Activated naive CD8-positive, alpha-beta T cell treated with anti-CD3 and anti-CD28 coated beads, Interleukin-2, amount 10 ng/mL, durations not matched to agents 7 days and 5 days (primary cell): ENCODE measurements around the gene CCND2. TPM values are rescaled to one million over a fixed set of nuclear protein-coding genes. Genes with fewer than 3 reads are reported as not detected.

ENCODE experiments used
- ATAC-seq: fragments of 150-1000 bp; cut with Tn5 transposase; one replicate; pipeline ENCODE4 v1.10.0; 2021; ENCODE audit warnings: low read depth, moderate library complexity
- POLR2A ChIA-PET: fragments of 350-600 bp; sonication (Branson Sonifier 250); formaldehyde crosslinking; loops from one replicate; lab custom pipeline; 2021; ENCODE audit warnings: antibody characterized with exemption; lab: Charles Lee
- DNase-seq: peaks from one replicate; pipeline ENCODE4 v3.0.0; 2021
- H3K27ac Mint-ChIP-seq: one replicate; pipeline ENCODE4 v1.8.0; 2022; ENCODE audit warnings: mild to moderate bottlenecking, mixed read lengths
- H3K27me3 Mint-ChIP-seq: one replicate; pipeline ENCODE4 v1.8.0; 2022; ENCODE audit warnings: mild to moderate bottlenecking, moderate library complexity, mixed read lengths
- H3K36me3 Mint-ChIP-seq: one replicate; pipeline ENCODE4 v1.8.0; 2021; ENCODE audit warnings: mild to moderate bottlenecking, mixed read lengths
- H3K4me1 Mint-ChIP-seq: one replicate; pipeline ENCODE4 v1.8.0; 2021; ENCODE audit warnings: mixed read lengths
- H3K4me3 Mint-ChIP-seq: one replicate; pipeline ENCODE4 v1.8.0; 2022; ENCODE audit warnings: mild to moderate bottlenecking, moderate library complexity, mixed read lengths
- H3K9me3 Mint-ChIP-seq: one replicate; pipeline ENCODE4 v1.8.0; 2021; ENCODE audit warnings: mixed read lengths
- total RNA-seq, 2 experiments: library from RNA; stranded (reverse); gene quantifications; one replicate each; pipeline ENCODE4 v1.2.3, GENCODE V29; 2021

The CCND2 gene
- 100 to 1,000 TPM; 417 to 438 TPM for total RNA-seq

DNA sequence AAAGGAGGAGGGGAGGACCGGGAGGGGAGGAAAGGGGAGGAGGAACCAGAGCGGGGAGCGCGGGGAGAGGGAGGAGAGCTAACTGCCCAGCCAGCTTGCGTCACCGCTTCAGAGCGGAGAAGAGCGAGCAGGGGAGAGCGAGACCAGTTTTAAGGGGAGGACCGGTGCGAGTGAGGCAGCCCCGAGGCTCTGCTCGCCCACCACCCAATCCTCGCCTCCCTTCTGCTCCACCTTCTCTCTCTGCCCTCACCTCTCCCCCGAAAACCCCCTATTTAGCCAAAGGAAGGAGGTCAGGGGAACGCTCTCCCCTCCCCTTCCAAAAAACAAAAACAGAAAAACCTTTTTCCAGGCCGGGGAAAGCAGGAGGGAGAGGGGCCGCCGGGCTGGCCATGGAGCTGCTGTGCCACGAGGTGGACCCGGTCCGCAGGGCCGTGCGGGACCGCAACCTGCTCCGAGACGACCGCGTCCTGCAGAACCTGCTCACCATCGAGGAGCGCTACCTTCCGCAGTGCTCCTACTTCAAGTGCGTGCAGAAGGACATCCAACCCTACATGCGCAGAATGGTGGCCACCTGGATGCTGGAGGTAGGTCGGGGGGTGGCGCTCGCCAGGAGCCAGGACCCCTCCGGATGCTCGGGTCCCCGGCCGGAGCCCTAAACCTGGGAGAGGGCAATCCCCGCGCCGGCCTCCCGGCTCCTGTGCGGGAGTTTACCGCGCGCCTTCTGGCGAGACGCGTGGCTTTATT is at the start of gene CCND2:
Gene CCND2 (plus strand): TSS at position 111 of the 744 bp plus-strand sequence. CDS start 279 bp downstream, at position 390.
- peak; percentile 20 for ATAC-seq
- peak; percentile 79 for DNase-seq
- POLR2A ChIA-PET = interaction anchor here (0.6 to 11.7 kb wide), 25 partner anchors 8 to 400 kb away, joined by 3 to 292 read pairs (median 5); partner anchors contain the start of gene PARP11
- peak within 1 kb of the TSS; percentile 90 for H3K4me3 Mint-ChIP-seq
- H3K36me3 Mint-ChIP-seq = peaks cover 40% of the 10 kb centered on the region
- H3K27ac Mint-ChIP-seq = peak within 1 kb of the TSS; percentile 99
- H3K9me3 Mint-ChIP-seq = no peaks in the 10 kb centered on the region
- H3K4me1 Mint-ChIP-seq = peaks cover 27% of the 10 kb centered on the region
- no peaks in the 10 kb centered on the region for H3K27me3 Mint-ChIP-seq

DNA sequence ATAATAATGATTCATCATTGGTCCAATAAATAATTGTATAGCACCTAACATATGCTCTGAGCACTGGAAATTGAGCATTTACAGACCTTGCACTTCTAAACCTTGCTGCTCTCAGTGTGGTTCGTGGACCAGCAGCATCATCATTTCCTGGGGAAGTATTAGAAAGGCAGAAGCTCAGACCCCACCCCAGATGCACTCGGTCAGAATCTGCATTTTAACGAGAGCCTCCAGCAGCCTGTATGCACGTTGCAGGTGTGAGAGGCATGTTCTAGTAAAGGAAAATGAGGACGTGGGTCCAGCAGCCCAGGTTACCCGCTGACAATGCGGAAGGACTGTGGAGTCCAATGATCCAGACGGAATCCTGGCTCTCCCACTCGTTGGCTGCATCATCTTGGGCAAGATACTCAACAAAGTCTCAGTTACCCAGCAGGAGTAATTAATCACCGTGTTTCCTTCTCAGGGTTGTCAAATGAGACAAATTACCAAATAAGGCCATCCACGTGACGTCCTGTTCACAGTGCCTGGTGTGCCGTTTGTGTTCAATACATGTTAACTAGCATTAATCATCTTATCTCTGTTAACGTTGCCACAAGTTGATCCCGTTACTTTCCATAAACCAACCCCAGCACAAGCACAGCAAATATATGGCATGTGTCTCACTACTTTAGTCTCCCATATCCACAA is 49.2 kb upstream of the CCND2 start:
- Mint-ChIP-seq H3K9me3 (peaks cover 3% of the 10 kb centered on the region), H3K36me3 (peaks cover 2% of the 10 kb centered on the region), H3K4me1 (peaks cover 9% of the 10 kb centered on the region), H3K27ac (no peak overlapping the region), H3K27me3 (peaks cover 10% of the 10 kb centered on the region), H3K4me3 (no peak overlapping the region)
- POLR2A ChIA-PET = no interaction called here
- ATAC-seq (no peak), DNase-seq (no peak)

DNA sequence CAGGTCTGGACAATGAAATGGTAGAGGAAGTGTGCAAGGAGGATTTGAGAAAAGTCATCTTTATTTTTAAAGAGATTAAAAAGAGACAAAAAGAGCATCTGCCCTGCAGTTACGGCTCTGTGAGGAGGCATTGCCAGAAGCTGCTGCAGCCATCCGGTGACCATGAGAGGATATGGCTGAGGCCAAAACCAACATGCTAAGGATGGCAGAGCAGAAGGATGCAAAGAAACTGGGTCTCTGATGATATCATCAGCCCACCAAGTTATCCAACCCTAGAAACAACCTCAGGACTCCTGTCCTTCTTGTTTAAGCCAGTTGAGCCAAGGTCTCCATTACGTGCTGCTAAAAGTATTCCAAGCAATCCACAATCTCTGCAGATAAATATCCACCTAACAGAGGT is 48.0 kb upstream of the CCND2 start:
- H3K4me1 Mint-ChIP-seq = peaks cover 9% of the 10 kb centered on the region
- no peak for ATAC-seq
- DNase-seq = no peak
- no peak overlapping the region for H3K27ac Mint-ChIP-seq
- H3K4me3 Mint-ChIP-seq = no peak overlapping the region
- POLR2A ChIA-PET = interaction anchor here (0.6 kb wide), 1 partner anchor 17 kb away, joined by 3 read pairs; no protein-coding TSS in a partner anchor
- peaks cover 3% of the 10 kb centered on the region for H3K9me3 Mint-ChIP-seq
- H3K36me3 Mint-ChIP-seq = peaks cover 2% of the 10 kb centered on the region
- H3K27me3 Mint-ChIP-seq = peaks cover 12% of the 10 kb centered on the region

DNA sequence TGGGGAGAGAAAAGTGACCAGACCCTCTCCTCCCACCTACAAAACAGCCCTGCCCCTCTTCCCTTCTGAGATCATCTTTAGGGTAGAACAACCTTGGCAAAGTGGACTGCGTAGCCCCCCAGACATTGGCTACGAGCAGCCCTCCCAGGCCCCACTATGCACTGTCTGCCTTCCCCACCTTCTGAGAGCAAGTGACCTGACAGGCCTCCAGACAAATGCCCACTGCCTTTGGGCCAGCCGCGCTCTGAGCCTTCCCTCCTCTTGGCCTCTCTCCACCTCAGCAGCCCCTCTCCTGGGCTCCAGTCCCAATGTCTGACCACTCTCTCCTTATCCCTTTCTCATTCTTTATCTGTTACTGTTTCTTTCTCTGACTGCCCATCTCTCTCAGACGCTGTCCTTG is 46.5 kb upstream of the CCND2 start:
- DNase-seq (no peak), ATAC-seq (no peak)
- H3K9me3 Mint-ChIP-seq = peaks cover 1% of the 10 kb centered on the region
- H3K27me3 Mint-ChIP-seq = peaks cover 13% of the 10 kb centered on the region
- H3K27ac Mint-ChIP-seq = no peak overlapping the region
- H3K36me3 Mint-ChIP-seq = no peaks in the 10 kb centered on the region
- no peak overlapping the region for H3K4me3 Mint-ChIP-seq
- peaks cover 9% of the 10 kb centered on the region for H3K4me1 Mint-ChIP-seq
- POLR2A ChIA-PET = no interaction called here

DNA sequence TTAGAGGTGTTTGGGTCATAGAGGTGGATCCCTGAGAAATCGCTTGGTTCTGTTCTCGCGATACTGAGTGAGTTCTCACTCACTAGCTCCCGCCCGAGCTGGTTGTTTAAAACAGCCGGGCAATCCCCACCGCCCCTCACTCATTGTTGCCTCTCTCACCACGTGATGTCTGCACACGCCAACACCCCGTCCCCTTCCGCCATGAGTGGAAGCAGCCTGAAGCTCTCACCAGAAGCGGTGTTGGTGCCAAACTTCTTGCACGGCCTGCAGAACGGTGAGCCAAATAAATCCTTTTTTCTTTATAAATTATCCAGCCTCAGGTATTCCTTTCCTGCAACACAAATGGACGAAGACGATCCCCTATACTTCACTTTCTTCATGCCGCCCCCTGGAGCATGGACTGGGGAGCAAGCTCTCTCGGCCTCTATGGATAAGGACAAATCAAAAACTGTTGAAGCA is 45.4 kb upstream of the CCND2 start:
- H3K9me3 Mint-ChIP-seq = no peaks in the 10 kb centered on the region
- POLR2A ChIA-PET = no interaction called here
- no peak overlapping the region for H3K27ac Mint-ChIP-seq
- no peak for DNase-seq
- peaks cover 9% of the 10 kb centered on the region for H3K4me1 Mint-ChIP-seq
- no peak for ATAC-seq
- no peaks in the 10 kb centered on the region for H3K36me3 Mint-ChIP-seq
- peaks cover 14% of the 10 kb centered on the region for H3K27me3 Mint-ChIP-seq
- no peak overlapping the region for H3K4me3 Mint-ChIP-seq

DNA sequence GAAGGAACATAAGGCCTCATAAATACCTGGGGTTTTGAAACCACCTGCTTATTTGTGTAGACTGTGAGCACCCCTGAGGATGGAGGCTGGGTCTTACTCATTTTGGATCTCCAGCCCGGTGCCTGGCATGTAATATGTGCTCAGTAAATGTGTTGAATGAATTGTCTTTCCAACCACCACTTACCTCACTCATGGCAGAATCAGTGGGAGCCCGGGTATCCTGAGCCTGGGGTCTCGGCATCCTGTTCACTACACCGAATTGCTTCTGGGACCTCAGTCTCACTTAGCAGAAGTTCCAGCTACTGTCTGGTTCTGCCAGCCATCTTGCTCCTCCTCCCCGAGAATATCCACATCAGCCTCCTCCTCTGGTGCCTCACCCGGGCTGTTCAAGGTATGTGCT is 43.0 kb upstream of the CCND2 start:
- no peak overlapping the region for H3K27ac Mint-ChIP-seq
- H3K9me3 Mint-ChIP-seq = peaks cover 2% of the 10 kb centered on the region
- POLR2A ChIA-PET = no interaction called here
- no peak overlapping the region for H3K4me3 Mint-ChIP-seq
- no peaks in the 10 kb centered on the region for H3K4me1 Mint-ChIP-seq
- peaks cover 23% of the 10 kb centered on the region for H3K27me3 Mint-ChIP-seq
- no peaks in the 10 kb centered on the region for H3K36me3 Mint-ChIP-seq
- no peak for DNase-seq
- ATAC-seq = no peak

DNA sequence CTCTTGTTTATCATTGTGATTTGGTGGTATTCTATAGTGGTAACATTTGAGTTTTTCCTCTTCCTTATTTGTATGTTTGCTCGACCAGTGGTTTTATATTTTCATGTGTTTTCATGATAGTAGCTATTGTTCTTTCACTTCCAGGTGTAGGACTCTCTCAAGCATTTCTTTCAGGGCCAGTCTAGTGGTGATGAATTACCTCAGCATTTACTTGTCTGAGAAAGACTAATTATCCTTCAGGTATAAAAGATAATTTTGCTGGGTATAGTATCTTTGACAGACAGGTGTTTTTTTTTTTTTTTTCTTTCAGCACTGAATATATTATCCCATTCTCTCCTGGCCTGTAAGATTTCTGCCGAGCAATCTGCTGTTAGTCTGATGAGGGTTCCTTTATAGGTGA is 35.0 kb upstream of the CCND2 start:
- Mint-ChIP-seq H3K4me3 (no peak overlapping the region), H3K4me1 (peaks cover 12% of the 10 kb centered on the region), H3K27me3 (peaks cover 24% of the 10 kb centered on the region), H3K27ac (no peak overlapping the region), H3K9me3 (peaks cover 19% of the 10 kb centered on the region), H3K36me3 (peaks cover 19% of the 10 kb centered on the region)
- DNase-seq = no peak
- no peak for ATAC-seq
- POLR2A ChIA-PET = no interaction called here

DNA sequence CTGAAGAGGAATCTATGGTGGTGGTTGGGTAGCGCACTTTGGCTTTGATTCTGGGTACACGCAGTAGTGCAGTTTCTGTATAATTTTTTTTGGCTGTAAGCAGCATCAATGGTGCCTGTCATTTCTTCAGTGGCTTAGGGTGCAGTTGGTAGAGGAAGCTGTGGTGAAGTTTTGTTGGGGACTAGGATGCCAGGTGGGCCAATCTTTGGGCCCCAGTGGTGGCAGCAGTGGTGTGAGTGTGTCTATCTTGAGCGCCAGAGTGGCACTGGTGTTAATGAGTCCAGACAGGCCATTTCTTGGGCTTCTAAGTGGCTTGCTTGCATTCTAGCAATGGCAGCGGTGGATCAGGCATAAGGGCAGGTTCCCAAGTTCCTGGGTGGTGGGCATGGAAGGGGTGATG is 33.8 kb upstream of the CCND2 start:
- no peak for ATAC-seq
- peaks cover 19% of the 10 kb centered on the region for H3K27me3 Mint-ChIP-seq
- H3K9me3 Mint-ChIP-seq = peaks cover 19% of the 10 kb centered on the region
- no peak overlapping the region for H3K4me3 Mint-ChIP-seq
- H3K4me1 Mint-ChIP-seq = peaks cover 12% of the 10 kb centered on the region
- DNase-seq = no peak
- POLR2A ChIA-PET = interaction anchor here (1.5 kb wide), 1 partner anchor 17 kb away, joined by 3 read pairs; no protein-coding TSS in a partner anchor
- peaks cover 19% of the 10 kb centered on the region for H3K36me3 Mint-ChIP-seq
- no peak overlapping the region for H3K27ac Mint-ChIP-seq

DNA sequence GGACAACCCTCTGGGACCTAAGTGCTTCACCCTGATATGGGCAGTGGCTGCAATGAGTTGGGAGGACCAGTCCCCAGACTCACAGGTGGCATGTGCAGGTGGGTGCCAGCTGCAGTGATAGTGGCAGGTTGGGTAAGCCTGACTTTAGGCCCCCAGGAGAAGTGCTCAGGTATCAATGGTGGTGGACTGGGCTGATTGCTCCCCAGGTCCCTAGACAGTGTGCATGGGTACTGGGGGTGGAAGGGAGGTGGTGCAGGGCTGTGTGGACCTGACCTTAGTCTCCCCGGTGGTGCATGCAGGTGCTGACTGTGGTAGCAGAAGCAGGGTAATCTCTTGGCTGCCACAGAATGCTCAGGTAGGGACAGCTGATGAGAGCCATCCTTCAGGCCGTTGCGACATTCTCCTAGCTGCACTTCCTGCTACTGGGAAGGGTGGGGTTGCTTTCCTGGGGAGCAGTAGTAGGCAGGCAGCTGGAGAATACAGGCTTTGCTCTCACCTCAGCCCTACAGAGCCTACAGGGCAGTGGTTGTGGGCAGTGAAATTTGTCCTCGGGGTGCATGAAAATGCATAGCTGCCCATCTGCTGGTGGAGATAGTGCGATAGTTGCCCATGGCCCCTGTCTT is 33.3 kb upstream of the CCND2 start:
- H3K9me3 Mint-ChIP-seq = peaks cover 19% of the 10 kb centered on the region
- no peak for DNase-seq
- H3K27ac Mint-ChIP-seq = no peak overlapping the region
- peaks cover 15% of the 10 kb centered on the region for H3K27me3 Mint-ChIP-seq
- peaks cover 19% of the 10 kb centered on the region for H3K36me3 Mint-ChIP-seq
- POLR2A ChIA-PET = interaction anchor here (1.5 kb wide), 1 partner anchor 17 kb away, joined by 3 read pairs; no protein-coding TSS in a partner anchor
- no peak for ATAC-seq
- H3K4me1 Mint-ChIP-seq = peaks cover 12% of the 10 kb centered on the region
- H3K4me3 Mint-ChIP-seq = no peak overlapping the region

DNA sequence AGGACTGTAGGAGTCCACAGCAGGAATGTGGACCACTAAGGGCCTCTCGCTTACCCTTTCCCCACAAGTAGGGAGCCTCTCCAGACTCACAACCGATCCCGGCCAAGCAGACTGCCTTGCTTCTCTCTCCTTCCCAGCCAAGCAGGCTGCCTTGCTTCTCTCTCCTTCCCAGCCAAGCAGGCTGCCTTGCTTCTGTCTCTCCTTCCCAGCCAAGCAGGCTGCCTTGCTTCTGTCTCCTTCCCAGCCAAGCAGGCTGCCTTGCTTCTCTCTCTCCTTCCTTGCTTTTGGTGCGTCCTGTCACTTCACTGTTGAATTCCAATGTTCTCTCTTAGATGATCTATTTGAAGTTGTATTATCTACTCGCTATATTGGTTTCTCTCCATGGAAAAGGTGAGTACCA is 32.6 kb upstream of the CCND2 start:
- H3K4me1 Mint-ChIP-seq = peaks cover 12% of the 10 kb centered on the region
- ATAC-seq = no peak
- H3K27ac Mint-ChIP-seq = peak overlapping the region; percentile 31
- peaks cover 17% of the 10 kb centered on the region for H3K9me3 Mint-ChIP-seq
- no peak overlapping the region for H3K4me3 Mint-ChIP-seq
- POLR2A ChIA-PET = no interaction called here
- no peak for DNase-seq
- peaks cover 10% of the 10 kb centered on the region for H3K27me3 Mint-ChIP-seq
- peaks cover 19% of the 10 kb centered on the region for H3K36me3 Mint-ChIP-seq

DNA sequence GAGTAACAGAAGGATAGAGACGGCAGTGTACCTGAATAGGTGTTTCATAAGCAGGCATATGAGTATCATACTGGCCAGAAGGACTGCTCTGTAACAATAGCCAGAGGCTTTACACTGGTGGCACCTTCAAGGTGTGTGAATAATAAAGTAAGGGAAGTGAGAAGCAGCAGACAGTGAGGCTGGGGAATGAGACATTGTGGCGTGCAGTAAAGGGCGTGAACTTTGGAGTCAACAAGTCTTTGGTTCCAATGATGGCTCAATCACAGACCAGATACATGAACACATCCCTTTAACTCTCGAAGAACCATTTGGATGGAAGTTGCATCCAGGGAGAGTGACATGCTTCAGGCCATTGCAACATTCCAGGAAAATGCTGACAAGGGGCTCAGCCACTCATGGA is 32.0 kb upstream of the CCND2 start:
- DNase-seq = no peak
- H3K27ac Mint-ChIP-seq = no peak overlapping the region
- H3K4me3 Mint-ChIP-seq = no peak overlapping the region
- H3K9me3 Mint-ChIP-seq = peaks cover 17% of the 10 kb centered on the region
- H3K27me3 Mint-ChIP-seq = peaks cover 7% of the 10 kb centered on the region
- peaks cover 19% of the 10 kb centered on the region for H3K36me3 Mint-ChIP-seq
- H3K4me1 Mint-ChIP-seq = peaks cover 12% of the 10 kb centered on the region
- no peak for ATAC-seq
- POLR2A ChIA-PET = no interaction called here

DNA sequence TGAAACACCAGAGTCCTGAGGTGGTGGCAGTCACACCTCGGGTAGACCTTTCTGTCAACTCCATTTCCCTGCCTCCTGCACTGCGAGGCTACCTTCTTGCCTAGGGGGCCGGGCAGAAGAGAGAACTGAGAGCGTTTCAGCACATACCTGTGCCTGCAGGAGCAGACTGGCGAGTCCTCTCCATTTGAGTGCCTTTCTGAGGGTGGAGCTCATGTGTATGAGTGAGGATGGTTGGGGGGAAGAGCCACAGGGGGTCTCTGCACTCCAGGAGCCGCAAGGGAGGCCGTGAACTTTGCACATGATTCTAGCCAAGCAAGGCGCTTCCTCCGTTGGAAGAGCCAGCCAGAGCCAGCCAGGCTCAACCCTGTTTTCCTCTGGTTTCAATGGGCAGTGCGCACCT is 31.0 kb upstream of the CCND2 start:
- H3K4me1 Mint-ChIP-seq = peaks cover 12% of the 10 kb centered on the region
- H3K27ac Mint-ChIP-seq = no peak overlapping the region
- H3K36me3 Mint-ChIP-seq = peaks cover 11% of the 10 kb centered on the region
- DNase-seq (no peak), ATAC-seq (no peak)
- H3K9me3 Mint-ChIP-seq = peaks cover 9% of the 10 kb centered on the region
- H3K27me3 Mint-ChIP-seq = peaks cover 5% of the 10 kb centered on the region
- no peak overlapping the region for H3K4me3 Mint-ChIP-seq
- POLR2A ChIA-PET = interaction anchor here (1.1 kb wide), 1 partner anchor 137 kb away, joined by 4 read pairs; no protein-coding TSS in a partner anchor

DNA sequence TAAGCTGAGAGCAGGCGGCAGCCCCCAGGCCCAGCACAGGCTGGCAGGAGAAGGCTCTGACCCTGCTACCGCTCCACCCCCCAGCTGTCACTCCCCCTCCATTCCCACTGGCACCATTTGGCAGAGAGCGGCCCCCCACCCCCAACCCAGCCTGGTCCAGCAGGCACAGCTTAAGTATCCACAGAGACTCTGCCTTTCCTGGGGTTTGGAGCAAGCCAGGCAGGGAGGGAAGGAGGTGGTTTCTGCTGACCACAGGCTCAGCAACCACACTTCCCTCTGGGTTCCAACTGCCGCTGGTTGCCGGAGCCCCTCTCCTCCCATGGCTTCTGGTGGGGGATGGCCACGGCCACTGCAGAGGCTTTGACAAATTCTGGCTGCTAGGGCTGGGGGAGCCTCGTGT is 30.5 kb upstream of the CCND2 start:
- H3K36me3 Mint-ChIP-seq = peaks cover 6% of the 10 kb centered on the region
- H3K4me3 Mint-ChIP-seq = peak overlapping the region; percentile 25
- H3K27ac Mint-ChIP-seq = peak overlapping the region; percentile 31
- POLR2A ChIA-PET = interaction anchor here (1.1 kb wide), 1 partner anchor 138 kb away, joined by 4 read pairs; no protein-coding TSS in a partner anchor
- peaks cover 4% of the 10 kb centered on the region for H3K9me3 Mint-ChIP-seq
- ATAC-seq (no peak), DNase-seq (no peak)
- peaks cover 5% of the 10 kb centered on the region for H3K27me3 Mint-ChIP-seq
- peaks cover 12% of the 10 kb centered on the region for H3K4me1 Mint-ChIP-seq
